AG09319 (cell line): ENCODE results near the gene HSD17B12.

Source experiments
- DNase-seq: peaks from one replicate; pipeline ENCODE4 v3.0.0-alpha.2; 2010; ENCODE audit warnings: low read depth; ENCODE audit errors: extremely low read depth
- CTCF ChIP-seq: IDR thresholded peaks from 2 replicates; pipeline ENCODE4 v1.5.1; 2011; ENCODE audit warnings: low read depth, mild to moderate bottlenecking, inconsistent platforms, low read length, moderate library complexity

The HSD17B12 gene

GRCh38 chr11:43680521-43681400 lies at the start of gene HSD17B12:
HSD17B12 (plus strand) TSS chr11:43680738; CDS start chr11:43680828, 90 bp downstream.
- DNase-seq = peak; percentile 95
- no peak; the same call in 1 of the 2 replicates for TF ChIP-seq CTCF

GRCh38 chr11:43631732-43632131 lies 48.8 kb upstream of the HSD17B12 start:
- TF ChIP-seq CTCF = no peak
- DNase-seq = no peak

- TF ChIP-seq CTCF = no peak
- no peak for DNase-seq
These were observed 48.4 kb upstream of the HSD17B12 start for GRCh38 chr11:43632181-43632580.

- no peak for TF ChIP-seq CTCF
These were observed 41.8 kb upstream of the HSD17B12 start for GRCh38 chr11:43638717-43639116.

GRCh38 chr11:43639224-43639623 lies 41.3 kb upstream of the HSD17B12 start:
- no peak for TF ChIP-seq CTCF
- no peak for DNase-seq

More at GRCh38 chr11:43638717-43639116, 41.8 kb upstream of the HSD17B12 start:
- DNase-seq = no peak

- no peak for TF ChIP-seq CTCF
- DNase-seq = no peak
These were observed 40.6 kb upstream of the HSD17B12 start for GRCh38 chr11:43639920-43640319.

GRCh38 chr11:43643898-43644620 lies 36.5 kb upstream of the HSD17B12 start:
- peak; percentile 44 for DNase-seq
- TF ChIP-seq CTCF = no peak; the same call in 1 of the 2 replicates
